GM10847 (cell line): ENCODE results near the gene FZD4.

ENCODE experiments used
- POLR2A ChIP-seq: IDR thresholded peaks from 2 replicates; pipeline ENCODE4 v1.6.1; 2011; ENCODE audit not compliant: insufficient read length; ENCODE audit errors: extremely low read depth

The FZD4 gene

GRCh38 chr11:86980086-86980796 is 25.0 kb upstream of the FZD4 start:
- TF ChIP-seq POLR2A = no peak

- TF ChIP-seq POLR2A = no peak
These were observed 23.8 kb upstream of the FZD4 start for GRCh38 chr11:86978756-86979608.

- no peak for TF ChIP-seq POLR2A
These were observed 23.1 kb upstream of the FZD4 start for GRCh38 chr11:86978247-86978646.

- TF ChIP-seq POLR2A = no peak
These were observed 22.4 kb upstream of the FZD4 start for GRCh38 chr11:86977441-86978050.

GRCh38 chr11:86972734-86973133 is 17.5 kb upstream of the FZD4 start:
- no peak for TF ChIP-seq POLR2A

- TF ChIP-seq POLR2A = no peak
These were observed 14.1 kb upstream of the FZD4 start for GRCh38 chr11:86969258-86969657.

- no peak for TF ChIP-seq POLR2A
These were observed 2.9 kb upstream of the FZD4 start for GRCh38 chr11:86957976-86958646.

GRCh38 chr11:86956905-86957195 is 1.7 kb upstream of the FZD4 start:
- no peak for TF ChIP-seq POLR2A

GRCh38 chr11:86955111-86955360 is 159 bp downstream of the FZD4 start:
- no peak for TF ChIP-seq POLR2A

- no peak for TF ChIP-seq POLR2A
These were observed 705 bp downstream of the FZD4 start for GRCh38 chr11:86954269-86955110.

GRCh38 chr11:86952221-86952875 is 2.8 kb downstream of the FZD4 start:
- no peak for TF ChIP-seq POLR2A

- no peak for TF ChIP-seq POLR2A
These were observed 3.5 kb downstream of the FZD4 start for GRCh38 chr11:86951706-86952105.

GRCh38 chr11:86950661-86950995 is 4.6 kb downstream of the FZD4 start:
- no peak for TF ChIP-seq POLR2A

- no peak for TF ChIP-seq POLR2A
These were observed 5.1 kb downstream of the FZD4 start for GRCh38 chr11:86949995-86950660.
